EH (cell line): ENCODE data around the gene WDR93.
"Not testable (repeated sequence)": the region's sequence is repeated elsewhere in the genome, so short reads cannot be mapped to it uniquely, and the experiment has no call there.

Experiments
- DNase-seq: peaks from one replicate; pipeline ENCODE4 v3.0.0-alpha.2; 2015; ENCODE audit warnings: low read depth

WDR93 gene

DNA sequence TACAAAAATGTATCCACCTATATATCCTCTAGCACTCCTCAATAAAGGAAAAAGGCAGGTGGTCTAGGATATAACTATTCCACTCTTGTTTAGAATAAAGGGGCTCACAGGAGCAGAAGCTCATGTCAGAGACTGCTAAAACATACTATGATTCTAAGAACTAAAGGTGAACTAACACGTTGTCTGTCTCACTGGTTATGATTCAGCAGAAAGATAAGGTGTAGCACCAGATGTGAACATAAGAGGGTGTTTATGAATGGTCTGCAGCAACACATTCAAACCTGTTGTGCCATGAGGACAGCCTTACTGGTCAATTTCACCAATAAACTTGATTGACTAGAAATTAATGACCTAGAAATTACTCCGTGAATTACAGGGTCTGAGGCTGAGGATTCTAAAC is 4.6 kb upstream of the WDR93 start:
- DNase-seq, result no peak

DNA sequence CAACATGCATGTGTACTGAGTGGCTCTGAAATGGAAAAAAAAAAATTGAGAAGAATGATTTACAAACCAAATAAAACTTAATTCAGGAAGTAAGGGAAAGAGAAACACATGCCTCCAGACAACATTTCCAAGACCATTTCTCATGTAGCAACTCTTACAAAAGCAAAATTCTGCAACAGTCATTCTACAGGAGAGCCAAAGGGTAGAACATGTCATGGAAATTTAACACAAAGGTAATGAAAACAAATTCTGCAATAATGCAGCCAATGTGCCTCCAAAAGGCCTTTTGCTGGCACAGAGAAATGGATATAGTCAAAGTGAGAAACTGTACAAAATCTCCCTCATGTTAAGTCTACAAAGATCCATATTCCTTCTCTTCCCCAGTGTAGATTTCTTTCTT is 4.1 kb upstream of the WDR93 start:
- no peak for DNase-seq

DNA sequence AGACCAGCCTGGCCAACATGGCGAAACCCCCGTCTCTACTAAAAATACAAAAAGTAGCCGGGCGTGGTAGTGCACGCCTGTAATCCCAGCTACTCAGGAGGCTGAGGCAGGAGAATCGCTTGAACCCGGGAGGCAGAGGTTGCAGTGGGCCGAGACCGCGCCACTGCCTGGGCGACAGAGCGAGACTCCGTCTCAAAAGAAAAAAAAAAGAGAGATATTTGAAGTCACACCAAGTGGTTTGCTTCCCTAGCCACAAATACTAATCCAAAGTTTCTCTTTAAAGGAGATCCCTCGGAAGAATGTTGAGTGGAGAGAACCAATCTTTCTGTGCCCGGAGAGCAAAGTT is 708 bp upstream of the WDR93 start:
- DNase-seq, result not testable (repeated sequence)

DNA sequence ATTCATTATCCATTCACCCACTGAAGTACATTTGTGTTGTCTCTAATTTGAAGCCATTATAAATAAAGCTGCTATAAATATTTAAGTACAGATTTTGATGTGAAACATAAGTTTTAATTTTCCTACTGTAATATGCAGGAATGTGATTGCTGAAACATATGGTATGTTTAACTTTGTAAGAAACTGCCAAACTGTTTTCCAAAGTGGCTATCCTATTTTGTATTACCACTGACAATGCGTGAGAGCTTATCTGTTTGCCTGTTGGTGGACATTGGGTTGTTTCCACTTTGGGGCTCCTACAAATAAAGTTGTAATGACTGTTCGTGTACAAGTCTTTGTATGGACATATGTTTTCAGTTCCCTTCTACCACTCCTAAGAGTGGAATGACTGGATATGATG is 2.5 kb downstream of the WDR93 start:
- DNase-seq, result no peak

DNA sequence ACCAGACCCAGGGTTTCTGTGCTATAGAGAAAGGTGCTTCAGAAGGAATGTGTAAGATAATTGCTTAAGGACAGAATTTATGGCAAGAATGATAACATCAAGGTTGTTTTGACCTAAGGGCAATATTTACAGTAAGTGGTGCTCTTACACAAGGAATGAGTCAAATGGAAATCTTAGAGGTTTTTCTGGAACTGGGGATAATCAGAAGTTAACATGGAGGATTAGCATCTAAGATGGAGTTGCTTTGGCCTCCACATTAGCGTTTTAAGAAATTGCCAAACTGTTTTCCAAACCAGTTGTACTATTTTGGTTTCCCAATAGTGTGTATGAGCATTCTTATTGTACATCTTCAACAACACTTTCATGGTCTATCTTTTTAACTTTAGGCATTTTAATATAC is 3.1 kb downstream of the WDR93 start:
- DNase-seq, result no peak

DNA sequence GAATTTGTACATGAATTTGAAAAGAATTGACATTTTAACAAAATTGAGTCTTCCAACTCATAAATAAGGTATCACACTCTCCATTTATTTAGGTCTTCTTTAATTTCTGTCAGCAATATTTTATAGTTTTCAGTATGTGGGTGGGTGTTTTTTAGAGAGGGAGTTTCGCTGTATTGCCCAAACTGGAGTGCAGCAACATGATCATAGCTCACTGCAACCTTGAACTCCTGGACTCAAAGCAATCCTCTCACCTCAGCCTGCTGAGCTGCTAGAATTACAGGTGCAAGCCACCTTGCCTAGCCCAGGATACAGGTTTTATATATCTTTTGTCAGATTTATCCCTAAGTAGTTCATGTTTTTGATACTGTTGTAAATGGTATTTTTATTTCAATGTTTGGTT is 4.6 kb downstream of the WDR93 start:
- no peak for DNase-seq

DNA sequence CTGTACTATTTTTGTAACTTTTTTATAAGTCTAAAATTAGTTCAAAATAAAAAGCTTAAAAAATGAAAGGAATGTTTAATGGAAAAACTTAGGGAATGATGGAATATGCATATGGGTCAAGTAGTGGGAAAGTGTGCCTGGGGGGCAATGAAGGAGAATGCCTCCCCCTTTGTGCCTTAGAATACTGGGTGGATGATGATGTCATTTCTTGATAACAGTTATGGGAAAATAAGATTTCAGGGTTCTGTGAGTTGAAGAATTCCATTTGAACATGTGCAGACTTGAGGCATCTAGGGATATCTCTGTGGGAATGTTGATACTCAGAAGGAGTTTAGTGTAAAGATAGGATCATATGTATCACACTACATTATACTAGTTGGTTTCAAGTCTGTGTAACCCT is 13.8 kb downstream of the WDR93 start:
- DNase-seq, result peak; percentile 80

DNA sequence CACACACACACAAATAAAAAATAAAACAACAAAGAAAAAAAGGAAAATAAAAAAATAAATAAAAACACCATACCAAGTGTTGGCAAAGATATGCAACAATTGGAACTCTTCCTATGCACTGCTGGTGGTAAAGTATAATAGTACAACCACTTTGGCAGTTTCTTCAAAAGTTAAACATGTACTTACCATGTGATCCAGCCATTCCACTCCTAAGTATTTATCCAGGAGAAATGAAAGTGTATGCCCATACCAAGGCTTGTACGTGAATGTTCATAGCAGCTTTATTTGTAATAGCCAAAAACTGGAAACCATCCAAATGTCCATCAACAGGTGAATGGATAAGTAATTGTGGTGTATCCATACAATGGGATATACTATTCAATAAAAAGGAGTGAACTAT is 17.0 kb downstream of the WDR93 start:
- DNase-seq, result no peak

DNA sequence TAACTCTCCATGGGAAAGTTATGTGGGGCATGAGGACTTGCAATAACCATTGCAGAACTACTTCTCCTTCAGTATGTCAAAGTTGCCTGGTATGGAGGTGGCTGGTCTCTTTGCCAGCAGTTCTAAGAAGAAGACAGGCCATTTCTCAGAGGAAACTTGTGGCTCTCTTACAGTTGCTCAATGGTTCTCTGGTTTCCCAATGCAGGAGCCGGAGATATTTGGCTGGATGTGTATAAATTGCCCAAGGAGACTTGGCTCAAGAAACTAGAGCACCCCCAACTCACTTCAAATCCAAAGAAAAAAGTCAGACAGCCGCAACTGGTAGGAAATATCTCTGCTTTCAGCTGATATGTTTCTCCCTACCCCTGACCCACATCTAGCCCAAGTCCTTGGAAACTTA is 24.2 kb downstream of the WDR93 start:
- no peak for DNase-seq

DNA sequence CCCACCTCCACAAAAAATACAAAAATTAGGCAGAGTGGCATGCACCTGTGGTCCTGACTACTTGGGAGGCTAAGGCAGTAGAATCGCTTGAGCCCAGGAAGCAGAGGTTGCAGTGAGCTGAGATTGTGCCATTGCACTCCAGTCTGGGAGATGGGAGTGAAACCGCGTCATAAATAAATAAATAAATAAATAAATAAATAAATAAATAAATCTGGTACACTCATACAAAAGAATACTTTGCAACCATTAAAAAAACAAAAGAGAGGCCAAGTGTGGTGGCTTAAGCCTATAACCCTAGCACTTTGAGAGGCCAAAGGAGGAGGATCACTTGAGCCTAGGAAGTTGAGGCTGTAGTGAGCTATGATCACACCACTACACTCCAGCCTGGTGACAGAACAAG is 32.4 kb downstream of the WDR93 start:
- no peak for DNase-seq

DNA sequence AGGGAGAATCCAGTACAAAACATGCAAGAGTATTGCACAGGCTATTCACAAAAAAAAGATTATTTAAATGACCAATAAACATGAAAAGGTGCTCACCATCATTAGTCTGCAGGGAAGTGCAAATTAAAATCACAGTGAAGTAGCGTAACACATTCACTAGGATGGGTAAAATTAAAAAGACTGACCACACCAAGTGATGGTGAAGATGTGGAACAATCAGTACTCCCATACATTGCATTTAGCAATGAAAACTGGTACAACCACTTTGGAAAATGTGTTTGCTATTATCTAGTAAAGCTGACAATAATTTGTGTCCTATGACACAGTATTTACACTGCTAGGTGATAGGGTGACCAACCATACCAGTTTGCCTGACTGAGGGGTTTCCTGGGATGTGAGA is 34.0 kb downstream of the WDR93 start:
- no peak for DNase-seq

DNA sequence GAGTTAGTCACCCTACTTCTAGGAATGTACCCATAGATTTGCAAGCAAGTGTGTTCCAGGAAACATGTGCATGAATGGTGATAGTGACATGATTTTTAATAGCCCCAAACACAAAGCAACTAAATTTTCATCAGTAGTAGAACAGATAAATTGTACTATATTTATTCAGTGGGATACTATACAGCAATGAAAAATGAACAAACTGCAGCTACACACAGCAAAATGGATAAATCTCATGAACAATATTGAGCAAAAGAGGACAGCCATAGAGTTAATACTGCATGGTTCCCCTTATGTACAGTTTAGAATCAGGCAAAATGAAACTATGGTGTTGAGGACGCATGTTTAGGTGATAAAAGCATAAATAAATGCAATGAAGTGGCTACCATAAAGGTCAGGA is 34.5 kb downstream of the WDR93 start:
- no peak for DNase-seq

DNA sequence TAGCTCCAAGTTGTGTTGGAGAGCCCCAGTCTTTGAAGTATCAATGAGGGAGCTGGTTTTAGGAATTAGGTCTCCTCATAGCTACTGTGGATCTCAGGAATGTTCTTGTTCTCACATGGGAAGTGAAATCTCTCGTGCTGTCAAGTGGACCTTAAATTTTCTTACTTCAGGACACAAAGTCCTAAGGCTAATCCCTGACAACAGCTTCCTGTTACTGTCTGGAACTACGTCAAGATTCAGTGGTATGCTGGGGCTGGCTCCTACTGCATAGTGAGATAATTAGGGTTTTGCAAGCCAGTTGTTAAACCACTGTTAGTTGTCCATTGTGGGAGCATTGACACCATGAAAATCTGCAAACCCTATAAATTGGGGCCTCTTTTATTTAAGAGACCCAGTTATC is 37.6 kb downstream of the WDR93 start:
- DNase-seq, result peak; percentile 61

DNA sequence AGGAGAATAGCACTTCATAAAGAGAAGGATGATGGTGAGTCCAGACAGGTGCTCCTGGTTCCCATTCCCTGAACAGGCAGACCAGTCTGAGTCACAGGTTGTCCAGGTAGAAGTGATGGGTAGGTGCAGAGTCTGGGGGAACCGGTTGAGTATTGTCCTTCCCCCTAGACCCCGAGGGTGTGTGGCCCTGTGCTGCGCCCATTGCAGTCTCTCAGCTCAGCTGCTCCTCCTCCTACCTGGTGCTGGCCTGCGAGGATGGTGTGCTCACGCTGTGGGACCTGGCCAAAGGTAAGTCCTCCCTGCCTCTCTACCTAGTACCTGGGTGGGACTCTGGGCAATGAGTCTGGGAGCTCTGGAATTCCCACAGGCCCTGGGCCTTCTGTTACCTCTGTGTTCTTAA is 40.7 kb downstream of the WDR93 start:
- no peak for DNase-seq

DNA sequence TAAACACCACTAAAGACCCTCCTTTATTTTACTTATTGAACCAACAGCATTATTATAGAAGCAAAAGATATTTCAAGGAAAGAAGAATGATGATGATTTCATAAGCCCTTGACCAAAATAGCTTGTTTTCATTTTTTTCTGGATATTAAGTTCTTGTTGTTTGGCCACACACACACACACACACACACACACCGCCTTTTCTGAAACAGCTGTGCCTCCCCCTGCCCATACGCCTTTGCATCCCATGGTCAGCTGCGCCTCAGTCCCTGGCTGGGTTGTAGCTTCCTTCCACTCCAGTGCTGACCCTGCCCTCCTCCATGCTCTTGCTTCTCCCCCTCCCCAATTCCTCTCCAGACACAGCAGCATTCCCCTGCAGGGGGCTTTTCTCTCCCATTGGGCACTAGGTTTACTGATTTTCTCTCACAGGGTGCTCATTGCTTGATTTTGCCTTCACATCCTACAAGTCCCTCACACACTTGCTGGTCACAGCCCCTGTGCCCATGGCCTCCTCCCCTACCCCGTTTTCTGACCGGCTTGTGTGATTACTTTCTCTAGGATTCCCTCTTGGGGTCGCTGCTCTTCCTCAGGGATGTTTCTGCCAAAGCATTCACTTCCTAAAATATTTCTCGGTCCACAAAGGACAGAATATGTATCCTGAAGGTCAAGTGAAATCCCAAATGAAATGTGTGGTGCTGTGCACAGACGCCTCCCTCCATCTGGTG is 42.0 kb downstream of the WDR93 start:
- no peak for DNase-seq

DNA sequence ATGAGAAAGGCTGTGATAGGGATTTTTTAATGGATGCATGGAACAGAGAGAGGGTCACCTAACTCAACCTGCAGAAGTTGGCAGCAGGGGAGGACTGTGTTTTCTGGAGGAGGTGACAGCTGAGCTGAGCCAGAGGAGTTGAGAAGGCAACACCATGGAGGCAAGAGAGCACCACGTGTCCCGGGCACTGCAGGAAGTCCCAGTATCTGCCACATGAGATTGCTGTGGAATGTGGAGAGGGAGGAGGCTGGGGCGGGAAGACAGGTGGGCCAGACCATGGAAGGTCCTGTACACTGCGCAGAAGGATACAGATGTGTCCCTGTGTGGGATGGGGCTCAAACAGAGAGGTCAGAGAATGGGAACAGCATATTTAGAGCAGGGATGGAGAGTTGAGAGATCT is 45.2 kb downstream of the WDR93 start:
- DNase-seq, result no peak

DNA sequence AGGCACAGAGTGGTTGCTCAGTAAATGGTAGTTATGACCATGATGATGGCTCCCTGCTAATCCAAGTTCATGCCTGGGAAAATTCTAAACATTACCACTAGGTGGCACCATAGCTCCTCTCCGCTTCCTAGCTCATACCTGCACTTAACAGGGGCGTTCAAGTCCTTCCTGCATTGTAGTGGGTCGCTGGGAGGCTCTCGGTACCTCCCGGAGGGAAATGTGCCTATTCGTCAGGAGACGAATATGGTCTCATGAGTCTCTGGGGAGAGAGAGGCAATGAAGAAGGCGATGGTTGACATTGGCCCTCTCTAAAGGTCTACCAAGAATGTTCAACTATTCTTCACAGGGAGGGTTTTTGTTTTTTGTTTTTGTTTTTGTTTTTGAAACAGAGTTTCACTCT is 49.5 kb downstream of the WDR93 start:
- peak; percentile 78 for DNase-seq

DNA sequence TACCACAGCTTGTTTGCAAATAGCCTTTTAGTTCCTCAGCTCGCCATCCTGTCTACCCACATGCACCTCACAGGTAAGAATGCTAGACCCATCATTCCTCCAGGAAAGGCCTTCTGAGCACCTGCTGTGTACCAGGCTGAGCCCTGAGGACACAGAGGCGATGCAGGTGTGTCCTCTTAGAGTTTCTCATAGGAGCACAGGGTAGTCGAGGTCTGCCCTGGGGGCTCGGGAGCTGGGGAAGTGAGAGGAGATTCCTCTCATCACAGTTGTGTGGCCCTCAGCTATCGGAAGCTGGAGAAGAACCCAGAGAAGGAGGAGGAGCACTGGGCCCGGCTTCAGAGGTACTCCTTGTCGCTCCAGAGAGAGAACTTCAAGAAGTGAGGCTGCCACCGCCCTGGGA is 52.4 kb downstream of the WDR93 start:
- DNase-seq, result no peak

DNA sequence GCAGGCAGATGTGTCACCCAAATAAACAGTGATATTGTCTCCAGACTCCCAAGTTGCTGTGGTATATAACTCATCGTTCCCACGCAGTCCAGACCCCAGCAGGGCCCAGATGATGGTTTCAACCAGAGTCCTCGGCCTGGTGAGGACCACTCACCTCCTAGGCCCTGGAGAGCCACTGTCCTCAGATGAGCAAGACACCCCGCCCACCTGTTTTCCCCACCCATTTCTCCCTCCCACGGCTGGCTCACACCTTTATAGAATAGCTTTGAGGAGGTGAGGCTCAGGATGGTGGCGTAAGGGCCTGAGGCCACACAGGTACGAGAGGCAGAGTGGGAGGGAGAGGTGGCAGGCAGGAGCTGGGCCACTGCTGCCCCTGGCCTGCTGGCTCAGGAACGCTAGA is 53.0 kb downstream of the WDR93 start:
- no peak for DNase-seq

DNA sequence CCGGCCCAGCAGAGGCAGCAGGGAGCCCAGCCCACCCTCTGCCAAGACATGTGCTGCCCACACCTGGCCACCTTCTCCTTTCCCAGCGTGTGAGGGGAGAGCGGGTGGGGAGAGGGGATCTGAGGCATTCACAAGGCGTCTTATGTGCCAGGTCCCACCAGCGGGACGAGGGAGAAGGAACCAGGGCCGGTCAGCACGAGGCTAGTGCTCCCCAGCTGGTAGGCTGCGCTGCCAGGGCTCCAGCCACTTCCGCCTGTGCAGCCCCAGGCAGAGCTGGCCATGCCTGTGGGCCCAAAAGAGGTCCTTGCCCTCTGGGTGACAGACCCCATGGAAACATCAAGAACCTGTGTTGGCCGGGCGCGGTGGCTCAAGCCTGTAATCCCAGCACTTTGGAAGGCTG is 54.5 kb downstream of the WDR93 start:
- no peak for DNase-seq

DNA sequence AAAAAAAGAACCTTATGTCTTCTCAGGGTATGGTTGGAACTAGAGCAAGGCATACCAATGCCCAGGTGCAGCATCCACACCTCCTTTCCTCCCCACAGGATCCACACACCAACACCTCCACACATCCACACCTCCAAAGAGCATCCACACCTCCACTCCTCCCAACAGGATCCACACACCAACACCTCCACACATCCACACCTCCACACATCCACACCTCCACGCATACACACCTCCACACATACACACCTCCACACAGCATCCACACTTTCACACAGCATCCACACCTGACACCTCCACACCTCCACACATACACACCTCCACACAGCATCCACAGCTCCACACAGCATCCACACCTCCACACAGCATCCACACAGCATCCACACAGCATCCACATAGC is 55.2 kb downstream of the WDR93 start:
- no peak for DNase-seq

DNA sequence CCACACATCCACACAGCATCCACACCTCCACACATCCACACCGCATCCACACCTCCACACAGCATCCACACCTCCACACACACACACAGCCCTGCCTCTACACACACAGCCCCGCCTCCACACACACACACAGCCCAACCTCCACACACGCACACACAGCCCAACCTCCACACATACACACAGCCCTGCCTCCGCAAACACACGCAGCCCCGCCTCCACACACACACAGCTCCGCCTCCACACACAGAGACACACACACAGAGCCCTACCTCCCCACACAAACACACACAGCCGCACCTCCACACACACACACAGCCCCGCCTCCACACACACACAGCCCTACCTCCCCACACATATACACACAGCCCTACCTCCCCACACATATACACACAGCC is 55.8 kb downstream of the WDR93 start:
- DNase-seq, result no peak

DNA sequence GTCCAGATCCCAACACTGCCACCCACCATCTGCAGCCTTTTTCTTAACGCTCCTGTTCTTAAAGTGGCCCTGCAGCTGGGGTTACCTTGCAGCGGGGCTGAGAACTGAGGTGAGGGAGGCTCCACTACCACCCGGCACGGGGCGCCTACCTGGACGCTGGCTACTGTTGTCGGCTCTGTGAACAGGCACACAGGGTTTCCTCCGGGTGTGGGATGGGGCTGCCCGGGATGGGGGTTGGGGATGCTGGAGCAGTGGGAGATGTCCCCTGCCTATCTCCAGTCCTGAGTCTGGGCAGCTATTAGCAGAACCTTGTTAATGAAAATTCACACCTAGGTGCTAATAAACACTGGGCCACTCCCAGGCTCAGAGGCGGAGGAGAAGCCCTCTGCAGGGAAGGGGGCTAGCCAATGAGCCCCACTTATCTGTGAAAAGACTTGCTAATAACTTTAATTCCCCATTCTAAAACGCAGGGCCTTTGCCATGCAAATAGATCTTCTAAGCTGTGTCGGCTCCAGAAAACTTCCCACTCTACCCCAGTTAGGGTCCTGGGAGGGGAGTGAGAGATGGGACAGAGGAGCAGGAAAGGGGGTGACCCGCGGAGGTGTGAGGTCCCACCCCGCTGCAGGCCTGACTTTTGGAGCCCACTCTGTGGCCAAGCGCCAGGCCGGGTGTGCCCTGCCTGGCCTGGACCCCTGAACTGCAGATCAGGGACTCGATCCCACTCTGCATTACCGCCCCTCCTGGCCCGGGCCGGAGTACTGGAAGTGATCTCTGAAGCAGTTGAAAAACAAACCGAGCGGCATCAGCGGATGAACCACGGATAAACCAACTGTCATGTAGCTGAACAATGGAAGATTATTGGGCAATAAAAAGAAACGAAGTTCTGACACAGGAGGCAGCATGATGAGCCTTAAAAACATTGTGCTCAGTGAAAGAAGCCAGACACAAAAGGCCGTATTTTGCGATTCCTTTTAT is 57.4 kb downstream of the WDR93 start:
- DNase-seq, result no peak

DNA sequence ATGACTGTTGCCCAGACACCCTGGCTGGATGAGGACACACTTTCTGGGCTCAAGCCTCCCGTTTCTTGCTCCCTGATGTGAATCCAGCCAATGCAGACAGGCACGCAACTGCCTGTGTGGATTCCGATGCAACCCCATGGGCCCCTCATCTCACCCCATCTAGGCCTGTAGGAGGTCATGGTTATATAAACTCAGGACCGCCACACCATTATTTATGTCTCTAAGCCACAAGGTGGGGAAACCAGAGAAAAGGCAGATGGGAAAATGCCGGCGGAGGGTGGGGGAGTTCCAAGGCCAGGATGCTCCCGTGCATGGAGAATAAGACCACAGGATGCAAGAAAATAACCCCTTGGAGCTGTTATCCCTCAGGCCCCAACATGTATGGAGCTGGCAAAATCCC is 58.4 kb downstream of the WDR93 start:
- no peak for DNase-seq
